ENCODE measurements around the gene KLRC3.
"Not testable (repeated sequence)": the region's sequence is repeated elsewhere in the genome, so short reads cannot be mapped to it uniquely, and the experiment has no call there.

The KLRC3 gene

GRCh38 chr12:10420334-10420733 lies at the start of gene KLRC3:
TSS of gene KLRC3 (minus strand) at chr12:10420595. CDS start at chr12:10420550, 45 bp downstream.
- DNase-seq = not testable (repeated sequence)

GRCh38 chr12:10469701-10470100 lies 49.3 kb upstream of the KLRC3 start:
- no peak for DNase-seq

- DNase-seq = no peak
These were observed 45.9 kb upstream of the KLRC3 start for GRCh38 chr12:10466311-10466710.

DNA sequence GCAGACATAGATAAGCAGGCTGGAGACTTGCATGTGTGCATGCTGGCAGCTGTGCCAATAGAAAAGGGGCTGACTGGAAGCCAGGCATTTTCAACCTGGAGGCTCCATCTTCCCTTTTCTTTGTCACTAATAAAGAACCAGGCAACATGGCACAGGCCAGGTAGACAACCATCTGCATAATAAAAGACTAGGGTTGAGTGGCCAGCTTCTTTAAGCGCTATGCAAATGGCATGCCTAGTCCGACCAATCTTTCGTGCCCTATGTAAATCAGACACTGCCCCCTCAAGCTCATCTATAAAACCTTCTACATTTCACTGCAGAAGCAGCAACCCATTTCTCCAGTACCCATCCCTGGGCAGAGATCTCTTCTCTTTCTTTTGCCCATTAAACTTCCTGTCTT lies 37.4 kb upstream of the KLRC3 start:
- no peak for DNase-seq

DNA sequence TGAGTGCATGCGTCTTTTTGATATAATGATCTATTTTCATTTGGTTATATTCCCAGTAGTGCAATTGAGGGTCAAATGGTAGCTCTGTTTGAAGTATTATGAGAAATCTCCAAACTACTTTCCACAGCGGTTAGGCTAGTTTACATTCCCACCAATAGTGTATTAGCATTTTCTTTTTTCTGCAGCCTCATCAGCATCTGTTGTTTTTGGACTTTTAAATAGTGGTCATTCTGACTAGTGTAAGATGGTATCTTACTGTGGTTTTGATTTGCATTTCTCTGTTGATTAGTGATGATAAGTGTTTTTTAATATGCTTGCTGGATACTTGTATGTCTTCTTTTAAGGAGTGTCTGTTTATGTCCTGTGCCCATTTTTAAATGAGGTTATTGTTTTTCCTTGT lies 36.5 kb upstream of the KLRC3 start:
- DNase-seq = no peak

GRCh38 chr12:10455766-10456165 lies 35.4 kb upstream of the KLRC3 start:
- no peak for DNase-seq

DNA sequence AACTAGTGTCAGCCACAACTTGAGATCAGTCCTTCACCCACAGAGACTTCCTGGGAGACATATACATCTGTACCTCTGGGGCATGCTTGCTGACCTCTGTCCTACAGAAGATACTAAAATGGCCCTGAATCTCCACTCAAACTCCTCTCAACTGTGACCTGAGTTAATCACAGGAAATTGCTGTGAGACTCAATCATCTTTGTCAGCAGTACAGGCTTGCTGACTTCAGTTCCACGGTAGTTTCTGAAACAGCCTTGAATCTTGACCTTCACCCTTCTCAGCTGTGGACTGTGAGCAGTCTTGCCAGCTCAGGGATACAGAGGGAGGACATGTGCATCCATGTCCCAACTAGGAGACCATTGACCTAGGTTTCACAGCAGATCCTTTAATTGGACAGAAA lies 34.1 kb upstream of the KLRC3 start:
- no peak for DNase-seq

DNA sequence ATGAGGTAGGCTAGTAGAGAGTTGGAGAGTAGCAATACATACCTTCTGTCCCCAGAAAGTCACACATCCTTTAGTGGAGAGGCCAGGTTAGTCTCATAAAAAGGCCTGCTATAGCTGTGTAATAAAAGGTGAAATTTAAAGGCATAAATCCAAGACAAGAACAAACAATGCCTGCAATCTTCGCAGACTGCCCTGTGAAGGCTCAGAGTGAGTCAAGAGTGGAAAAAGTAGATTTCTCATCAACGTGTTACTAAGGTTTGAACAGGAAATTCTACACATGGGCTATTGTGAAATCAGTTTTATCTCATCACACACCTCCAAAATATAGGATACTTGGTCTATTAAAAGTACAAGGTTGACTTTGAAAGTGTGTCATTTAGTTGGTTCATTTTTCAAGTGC lies 32.8 kb upstream of the KLRC3 start, which contains the start of gene KLRC1:
KLRC1 (minus strand) TSS at position 222 of the 400 bp plus-strand sequence. CDS start 2,221 bp downstream, outside the sequence.
- no peak for DNase-seq

- DNase-seq = no peak
These were observed 27.8 kb upstream of the KLRC3 start for GRCh38 chr12:10448236-10448635.

- DNase-seq = not testable (repeated sequence)
These were observed 25.7 kb upstream of the KLRC3 start for GRCh38 chr12:10446052-10446451.

DNA sequence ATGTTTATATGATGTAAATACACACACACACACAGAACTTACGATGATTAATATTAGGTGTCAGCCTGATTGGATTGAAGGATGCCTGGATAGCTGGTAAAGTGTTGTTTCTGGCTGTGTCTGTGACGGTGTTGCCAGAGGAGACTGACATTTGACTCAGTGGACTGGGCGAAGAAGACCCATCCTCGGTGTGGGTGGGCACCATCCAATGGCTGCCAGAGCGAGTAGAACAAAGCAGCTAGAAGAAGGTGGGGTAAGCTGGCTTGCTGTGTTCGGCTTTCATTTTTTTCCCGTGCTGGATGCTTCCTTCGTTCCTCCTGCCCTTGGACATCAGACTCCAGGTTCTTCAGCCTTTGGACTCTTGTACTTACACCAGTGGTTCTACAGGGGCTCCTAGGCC lies 20.7 kb upstream of the KLRC3 start:
- not testable (repeated sequence) for DNase-seq

- peak in 1 of 2 experiments; percentile 9 for DNase-seq
These were observed 19.3 kb upstream of the KLRC3 start for GRCh38 chr12:10439608-10440274.

DNA sequence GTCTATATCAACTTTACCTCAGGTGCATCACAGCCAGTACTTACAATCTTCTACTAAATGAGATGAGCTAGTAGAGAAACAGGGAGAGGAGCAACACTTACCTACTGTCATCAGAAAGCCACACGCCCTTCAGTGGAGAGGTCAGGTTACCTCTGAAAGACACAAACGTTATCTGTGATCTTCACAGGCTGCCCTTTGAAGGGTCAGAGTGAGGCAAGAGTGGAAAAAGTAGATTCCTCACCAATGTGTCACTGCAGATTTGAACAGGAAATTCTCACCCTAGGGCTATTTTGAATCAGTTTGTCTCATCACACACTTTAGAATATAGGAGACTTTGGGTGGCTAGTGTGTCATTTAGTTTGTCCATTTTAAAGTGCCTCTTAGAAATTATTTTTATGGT lies 17.2 kb upstream of the KLRC3 start:
- not testable (repeated sequence) for DNase-seq

DNA sequence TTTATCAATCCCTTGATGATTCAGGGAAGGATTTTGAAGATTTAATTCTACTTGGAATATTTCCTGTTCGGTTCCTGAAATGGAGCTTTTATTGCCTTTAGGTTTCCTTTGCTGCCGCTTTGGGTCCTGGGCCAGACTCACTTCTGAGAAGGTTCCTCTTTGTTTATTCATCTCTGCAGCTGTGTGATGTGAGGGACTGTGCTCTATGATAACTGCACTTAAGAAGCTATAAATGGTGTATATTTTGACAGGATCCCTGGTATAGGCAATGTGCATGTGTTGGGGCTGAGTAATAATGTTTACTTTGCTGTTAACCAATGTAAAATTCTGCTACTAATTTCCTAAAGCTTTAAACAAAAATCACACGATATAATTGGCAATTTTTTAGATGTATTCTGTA lies 15.4 kb upstream of the KLRC3 start, which contains the start of gene KLRC2:
KLRC2 (minus strand) TSS at position 195 of the 400 bp plus-strand sequence; CDS start at position 171, 24 bp downstream.
- DNase-seq = not testable (repeated sequence)

GRCh38 chr12:10430623-10431022 lies 10.2 kb upstream of the KLRC3 start:
- DNase-seq = not testable (repeated sequence)

GRCh38 chr12:10425938-10426337 lies 5.5 kb upstream of the KLRC3 start:
- DNase-seq = not testable (repeated sequence)

GRCh38 chr12:10424260-10424899 lies 4.0 kb upstream of the KLRC3 start:
- DNase-seq = not testable (repeated sequence)

DNA sequence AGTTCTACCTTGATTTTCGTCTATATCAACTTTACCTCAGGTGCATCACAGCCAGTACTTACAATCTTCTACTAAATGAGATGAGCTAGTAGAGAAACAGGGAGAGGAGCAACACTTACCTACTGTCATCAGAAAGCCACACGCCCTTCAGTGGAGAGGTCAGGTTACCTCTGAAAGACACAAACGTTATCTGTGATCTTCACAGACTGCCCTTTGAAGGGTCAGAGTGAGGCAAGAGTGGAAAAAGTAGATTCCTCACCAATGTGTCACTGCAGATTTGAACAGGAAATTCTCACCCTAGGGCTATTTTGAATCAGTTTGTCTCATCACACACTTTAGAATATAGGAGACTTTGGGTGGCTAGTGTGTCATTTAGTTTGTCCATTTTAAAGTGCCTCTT lies 1.8 kb upstream of the KLRC3 start:
- not testable (repeated sequence) for DNase-seq

DNA sequence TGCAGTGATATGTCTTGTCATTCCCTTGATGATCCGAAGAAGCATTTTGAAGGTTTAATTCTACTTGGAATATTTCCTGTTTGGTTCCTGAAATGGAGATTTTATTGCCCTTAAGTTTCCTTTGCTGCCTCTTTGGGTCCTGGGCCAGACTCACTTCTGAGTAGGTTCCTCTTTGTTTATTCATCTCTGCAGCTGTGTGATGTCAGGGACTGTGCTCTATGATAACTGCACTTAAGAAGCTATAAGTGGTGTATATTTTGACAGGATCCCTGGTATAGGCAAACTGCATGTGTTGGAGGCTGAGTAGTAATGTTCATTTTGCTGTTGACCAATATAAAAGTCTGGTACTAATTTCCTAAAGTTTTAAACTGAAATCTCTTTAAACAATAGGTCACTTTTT lies 11.0 kb downstream of the KLRC3 start, which contains the start of gene KLRC4:
KLRC4 (minus strand) TSS at position 366 of the 400 bp plus-strand sequence; CDS start at position 184, 182 bp downstream.
- no peak for DNase-seq

- no peak for DNase-seq
These were observed 11.6 kb downstream of the KLRC3 start for GRCh38 chr12:10408842-10409241.

DNA sequence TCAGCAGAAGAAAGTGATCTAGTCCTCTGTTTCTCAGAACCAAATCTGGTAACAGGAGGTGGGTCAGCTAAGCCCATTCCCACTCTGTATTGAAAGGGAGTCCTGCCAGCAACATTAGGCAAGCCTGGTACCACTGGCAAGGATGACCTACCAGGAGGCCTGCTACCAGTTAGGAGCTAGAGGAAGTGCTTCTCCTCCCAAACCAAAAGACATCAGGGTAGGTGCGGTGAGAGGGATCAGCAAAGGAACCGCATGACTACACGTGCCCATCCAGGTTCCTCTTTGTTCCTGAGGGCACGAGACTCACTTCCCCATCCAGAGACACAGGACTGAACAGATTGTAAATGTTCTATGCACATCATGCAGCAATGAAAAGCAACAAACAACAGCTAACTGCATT lies 13.7 kb downstream of the KLRC3 start:
- DNase-seq = no peak

DNA sequence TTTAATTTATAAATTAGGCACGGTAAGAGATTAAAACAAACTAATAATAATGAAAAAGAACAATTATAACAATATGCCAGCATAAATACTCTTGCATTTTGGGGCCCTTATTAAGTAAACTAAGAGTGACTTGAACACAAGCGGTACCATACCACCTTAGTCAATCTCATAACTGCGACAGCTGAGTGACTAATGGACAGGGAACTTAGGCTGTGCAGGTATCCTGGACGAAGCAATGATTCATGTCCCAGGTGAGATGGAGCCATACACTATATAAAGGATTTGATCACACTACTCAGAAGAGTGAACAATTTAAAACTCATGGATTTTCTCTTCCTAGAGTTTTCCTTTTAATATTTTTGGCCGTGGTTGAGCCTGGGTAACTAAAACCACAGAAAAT lies 15.1 kb downstream of the KLRC3 start:
- no peak for DNase-seq

DNA sequence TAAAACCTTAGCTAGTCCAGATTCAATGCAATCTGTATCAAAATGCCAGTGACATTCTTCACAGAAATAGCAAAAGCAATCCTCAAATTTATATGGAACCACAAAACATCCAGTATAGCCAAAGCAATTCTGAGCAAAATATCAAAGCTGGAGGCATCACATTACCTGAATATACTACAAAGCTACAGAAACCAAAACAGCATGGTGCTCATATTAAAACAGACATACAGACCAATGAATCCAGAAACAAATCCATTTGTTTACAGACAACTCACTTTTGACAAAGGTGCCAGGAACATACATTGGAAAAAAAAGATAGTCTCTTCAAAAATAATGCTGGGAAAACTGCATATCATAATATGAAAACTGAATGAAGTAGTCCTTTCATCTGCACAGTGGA lies 15.6 kb downstream of the KLRC3 start:
- DNase-seq = no peak

- DNase-seq = no peak
These were observed 19.6 kb downstream of the KLRC3 start for GRCh38 chr12:10400829-10401228.

Data from NCI-H1930 (cell line).